HG03280 (cell line): ENCODE measurements around the gene PKIB.

Experiments used
- ATAC-seq: cut with Tn5 transposase; IDR thresholded peaks from one replicate; pipeline ENCODE4 v1.9.1; 2021; ENCODE audit warnings: mild to moderate bottlenecking, moderate library complexity; ENCODE audit not compliant: unreplicated experiment

PKIB gene

GRCh38 chr6:122663981-122664380 is 53.8 kb downstream of the PKIB start:
- no peak for ATAC-seq

DNA sequence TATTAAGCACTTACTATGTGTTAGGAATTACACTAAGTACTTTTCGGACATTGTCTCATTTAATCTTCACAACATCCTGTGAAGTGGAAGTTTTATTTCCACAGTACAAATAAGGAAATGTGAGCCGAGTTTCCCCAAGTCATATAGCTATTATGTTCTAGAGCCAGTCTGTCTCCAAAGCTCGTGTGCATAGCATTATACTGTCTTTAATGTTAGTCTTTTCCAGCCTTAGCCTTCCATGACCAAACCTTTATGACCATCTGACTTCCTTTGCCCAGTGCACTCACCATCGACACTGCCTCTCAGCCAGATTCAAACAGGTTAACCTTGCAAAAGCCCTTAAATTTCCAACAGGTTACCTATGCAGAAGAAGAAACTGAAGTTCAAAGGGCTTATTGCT is 55.7 kb downstream of the PKIB start:
- no peak for ATAC-seq

DNA sequence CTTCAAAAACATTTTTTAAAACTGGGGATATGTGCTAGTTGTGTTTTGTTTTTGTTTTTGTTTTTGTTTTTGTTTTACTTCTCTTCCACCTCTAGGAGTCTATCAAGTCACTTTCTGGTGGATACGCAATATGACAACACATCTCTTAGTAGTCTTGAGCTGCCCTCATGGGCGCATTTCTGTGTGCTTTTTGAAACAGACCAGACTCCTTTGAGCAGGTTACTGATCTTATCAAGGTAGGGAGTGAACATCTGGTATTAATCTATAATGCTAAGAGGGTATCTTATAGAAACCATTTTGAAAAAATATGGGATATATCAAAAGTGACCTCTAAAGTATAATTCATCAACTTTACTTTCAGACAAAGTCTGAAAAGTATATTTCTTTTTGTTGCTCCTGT is 56.2 kb downstream of the PKIB start:
- ATAC-seq: no peak

DNA sequence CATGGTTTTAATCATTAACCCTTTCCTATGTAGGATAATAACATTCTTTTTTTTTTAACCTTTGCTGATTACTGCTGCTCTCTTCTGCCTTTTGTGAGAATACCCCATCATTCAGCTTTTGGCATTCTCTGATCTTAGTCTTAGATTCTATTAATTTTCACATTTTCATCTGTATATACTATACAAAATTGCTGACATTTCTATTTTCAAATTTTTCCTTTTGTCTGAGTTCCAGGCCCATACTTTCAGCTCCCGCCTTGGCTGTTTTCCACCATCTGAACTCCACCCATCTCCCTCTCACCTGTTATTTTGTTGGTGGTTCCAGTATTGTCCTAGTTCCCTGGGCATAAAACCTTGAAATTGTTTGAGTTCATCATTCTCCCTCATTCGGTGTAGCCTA is 59.2 kb downstream of the PKIB start:
- ATAC-seq: no peak

- ATAC-seq: no peak
Observed at GRCh38 chr6:122669868-122670267, 59.7 kb downstream of the PKIB start.

GRCh38 chr6:122671251-122671650 is 61.0 kb downstream of the PKIB start:
- no peak for ATAC-seq

DNA sequence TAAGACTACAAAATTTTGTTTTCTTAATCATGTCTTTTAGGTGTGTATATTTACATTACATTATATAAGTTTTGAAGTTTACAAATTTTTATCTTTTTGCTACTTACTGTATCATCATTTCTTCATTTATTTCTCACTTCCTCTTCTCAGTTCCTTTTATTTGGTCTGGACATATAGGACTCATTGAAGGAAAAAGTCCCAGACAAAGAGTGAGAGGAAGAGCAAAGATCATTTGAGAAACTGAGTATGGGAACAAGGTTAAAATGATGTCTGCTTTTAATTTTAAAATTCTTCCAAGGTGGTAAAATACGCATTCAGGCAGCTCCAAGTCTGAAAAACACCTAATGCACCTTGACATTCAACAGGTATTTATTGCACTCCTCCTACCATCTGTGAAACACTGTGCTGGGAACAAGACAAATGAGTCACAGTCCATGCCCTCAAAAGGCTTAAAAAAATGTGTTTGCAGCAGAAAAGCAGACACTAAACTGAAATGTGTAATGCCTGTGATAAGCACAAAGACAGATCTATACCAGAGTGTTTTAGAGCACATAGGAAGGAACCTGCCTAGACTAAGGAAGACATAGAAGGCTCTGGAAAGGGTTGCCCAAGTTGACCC is 63.2 kb downstream of the PKIB start:
- ATAC-seq: no peak

DNA sequence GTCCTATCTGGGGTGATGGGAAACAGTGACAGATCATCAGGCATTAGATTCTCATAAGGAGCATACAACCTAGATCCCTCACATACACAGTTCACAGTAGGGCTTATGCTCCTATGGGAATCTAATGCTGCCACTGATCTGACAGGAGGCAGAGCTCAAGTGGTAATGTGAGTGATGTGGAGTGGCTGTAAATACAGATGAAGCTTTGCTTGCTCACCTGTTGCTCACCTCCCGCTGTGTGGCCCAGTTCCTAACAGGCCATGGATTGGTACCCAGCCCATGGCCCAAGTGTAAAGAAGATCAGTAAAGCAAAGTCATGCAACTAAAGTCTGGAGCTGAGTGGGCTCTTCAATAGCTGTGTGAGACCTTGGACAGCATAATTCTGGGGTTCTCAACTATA is 65.9 kb downstream of the PKIB start:
- ATAC-seq: no peak

DNA sequence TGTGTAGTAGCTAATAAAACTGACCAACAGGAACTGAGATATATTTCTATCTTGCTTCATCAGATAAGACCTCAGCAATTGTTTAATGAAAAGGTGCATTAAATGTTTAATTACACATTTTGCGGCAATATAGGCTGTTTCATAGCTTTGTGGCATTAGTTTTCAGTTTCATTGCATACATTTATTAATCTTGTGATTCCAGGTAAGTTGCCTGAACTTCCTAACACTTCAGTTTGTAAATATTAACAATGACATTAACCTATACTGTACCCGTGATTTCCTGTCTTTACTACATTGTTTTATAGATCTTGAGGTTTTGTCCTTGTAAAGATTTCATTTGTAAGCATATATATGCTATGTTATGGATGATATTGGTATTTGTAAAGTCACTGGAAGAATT is 66.5 kb downstream of the PKIB start:
- ATAC-seq: no peak

DNA sequence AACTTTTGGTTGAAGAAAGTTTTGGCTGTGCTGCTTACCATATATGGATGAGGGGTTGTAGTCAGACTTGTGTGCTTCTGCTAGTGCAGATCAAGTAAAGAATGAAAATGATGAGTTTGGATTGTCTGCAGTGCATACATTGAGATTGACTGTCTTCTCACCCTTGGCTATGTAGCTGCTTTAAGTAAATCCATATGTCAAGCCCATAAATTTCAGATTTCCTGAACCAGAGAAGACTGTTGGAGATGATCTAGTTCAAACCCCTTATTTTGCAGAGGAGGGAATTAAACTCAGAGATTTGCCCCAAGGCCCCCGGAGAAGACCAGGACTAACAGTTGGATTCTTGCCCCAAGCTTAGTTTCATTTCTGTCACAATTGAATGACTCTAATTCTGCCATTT is 67.2 kb downstream of the PKIB start:
- no peak for ATAC-seq

GRCh38 chr6:122678841-122679240 is 68.6 kb downstream of the PKIB start:
- no peak for ATAC-seq

- ATAC-seq: no peak
Observed at GRCh38 chr6:122681705-122682104, 71.5 kb downstream of the PKIB start.

- ATAC-seq: no peak
Observed at GRCh38 chr6:122683989-122684651, 73.9 kb downstream of the PKIB start.

GRCh38 chr6:122692175-122692598 is 82.0 kb downstream of the PKIB start:
- no peak for ATAC-seq

- ATAC-seq: no peak
Observed at GRCh38 chr6:122692807-122693580, 82.8 kb downstream of the PKIB start.

DNA sequence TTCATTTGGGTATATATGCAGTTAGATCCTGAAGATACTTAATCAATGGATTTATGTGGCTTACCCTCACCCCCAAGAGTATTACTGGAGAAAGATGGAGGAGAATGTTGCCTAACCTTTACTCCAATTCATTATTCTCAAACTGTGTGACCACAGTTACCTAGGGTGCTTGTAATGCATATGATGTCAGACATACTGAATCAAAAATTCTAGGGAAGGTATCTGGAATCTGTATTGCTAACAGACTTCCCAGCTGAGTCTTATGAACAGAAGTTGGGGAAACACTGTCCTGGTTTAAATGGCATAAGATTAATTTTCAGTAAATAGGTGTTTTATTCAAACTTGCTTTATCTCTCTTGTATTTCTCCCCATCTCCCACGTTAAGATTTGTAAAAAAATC is 83.9 kb downstream of the PKIB start:
- ATAC-seq: no peak

GRCh38 chr6:122694602-122695001 is 84.4 kb downstream of the PKIB start:
- no peak for ATAC-seq

DNA sequence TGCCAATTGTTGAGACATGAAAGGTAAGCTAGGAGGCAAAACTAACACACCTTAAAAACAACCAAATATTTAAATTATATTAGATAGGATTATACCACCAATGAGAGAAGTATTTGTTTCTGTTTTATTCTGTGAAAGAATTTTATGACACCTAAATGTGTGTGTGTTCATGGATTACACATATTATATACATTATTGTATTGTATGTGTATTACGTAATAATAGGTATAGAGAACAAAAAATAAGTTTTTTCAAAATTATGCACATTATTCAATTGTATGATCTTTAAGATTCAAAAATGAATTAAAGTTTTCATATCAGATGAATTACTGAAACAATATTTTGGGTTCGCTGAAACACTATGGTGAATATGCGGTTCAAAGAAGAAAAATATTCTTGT is 85.0 kb downstream of the PKIB start:
- no peak for ATAC-seq

- no peak for ATAC-seq
Observed at GRCh38 chr6:122696079-122696478, 85.9 kb downstream of the PKIB start.

GRCh38 chr6:122696853-122697252 is 86.6 kb downstream of the PKIB start:
- ATAC-seq: no peak

- no peak for ATAC-seq
Observed at GRCh38 chr6:122697458-122697857, 87.3 kb downstream of the PKIB start.

DNA sequence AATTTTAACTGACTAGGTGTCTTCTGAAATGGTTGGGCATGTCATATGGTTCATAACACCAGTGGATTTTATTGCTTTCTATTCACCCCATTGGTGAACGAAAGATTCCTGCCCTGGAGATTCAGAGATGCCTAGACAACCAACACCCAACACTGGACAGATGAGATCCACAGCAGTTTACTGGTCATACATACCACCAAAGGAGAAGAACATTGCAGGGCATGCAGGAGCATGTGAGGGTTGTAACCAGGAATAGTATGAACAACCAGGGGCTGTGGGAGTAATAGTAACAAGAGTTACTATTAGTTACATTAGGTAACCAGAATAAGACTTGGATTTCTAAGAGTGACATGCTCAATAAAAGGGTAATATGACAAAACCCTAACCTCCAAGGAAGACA is 91.5 kb downstream of the PKIB start:
- ATAC-seq: no peak
